Kidney epithelial cell (primary cell): ENCODE measurements around the gene MTMR3. TPM values are rescaled to one million over a fixed set of nuclear protein-coding genes. Genes with fewer than 3 reads are reported as not detected.

ENCODE experiments used
- DNase-seq: peaks from one replicate; pipeline ENCODE4 v3.0.0-alpha.2; 2010; ENCODE audit warnings: low read depth
- H3K27me3 ChIP-seq: 2 replicates; pipeline ENCODE4 v1.6.0; 2011; ENCODE audit warnings: low read length; ENCODE audit not compliant: control insufficient read depth, insufficient read depth
- H3K36me3 ChIP-seq: 2 replicates; pipeline ENCODE4 v1.5.1; 2011; ENCODE audit warnings: low read length; ENCODE audit not compliant: control insufficient read depth, insufficient read depth
- H3K4me3 ChIP-seq: 2 replicates; pipeline ENCODE4 v1.5.1; 2011; ENCODE audit warnings: low read depth, mild to moderate bottlenecking, control low read depth, low read length
- CTCF ChIP-seq: IDR thresholded peaks from 2 replicates; pipeline ENCODE4 v1.5.1; 2011; ENCODE audit warnings: mild to moderate bottlenecking, moderate library complexity, low read length, control low read depth, inconsistent platforms; ENCODE audit not compliant: insufficient read depth, poor library complexity, severe bottlenecking
- total RNA-seq: library from RNA; depleted of rRNA; stranded (reverse); fragments of >200 nt; gene quantifications from 2 replicates; pipeline ENCODE4 v1.2.3, GENCODE V29; 2015

MTMR3 gene
- total RNA-seq, 1 donor from 2014 or later, result 31.9 TPM

DNA sequence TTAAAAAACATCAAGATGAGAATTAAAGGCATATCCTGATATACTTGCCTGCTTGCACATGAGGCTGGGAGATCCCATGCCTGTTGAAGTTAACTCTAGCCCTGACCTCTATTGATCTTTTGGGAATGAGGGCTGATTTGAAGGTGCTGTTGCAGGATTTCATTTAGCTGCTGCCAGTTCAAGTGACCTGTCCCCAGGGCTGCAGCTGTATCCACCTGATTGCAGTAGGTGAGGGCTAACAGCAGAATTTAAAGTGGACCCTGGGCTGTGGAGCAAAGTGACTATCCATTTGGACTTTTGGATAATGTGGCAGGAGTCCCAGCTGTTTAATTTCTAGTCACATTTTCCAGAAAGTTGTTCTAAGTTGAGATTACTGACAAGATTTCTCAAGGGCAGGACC is 146.5 kb downstream of the MTMR3 start:
- H3K36me3 ChIP-seq, result peaks cover 5% of the 10 kb centered on the region
- no peaks in the 10 kb centered on the region for H3K27me3 ChIP-seq
- no peak for DNase-seq
- no peak overlapping the region for H3K4me3 ChIP-seq
- no peak for TF ChIP-seq CTCF

DNA sequence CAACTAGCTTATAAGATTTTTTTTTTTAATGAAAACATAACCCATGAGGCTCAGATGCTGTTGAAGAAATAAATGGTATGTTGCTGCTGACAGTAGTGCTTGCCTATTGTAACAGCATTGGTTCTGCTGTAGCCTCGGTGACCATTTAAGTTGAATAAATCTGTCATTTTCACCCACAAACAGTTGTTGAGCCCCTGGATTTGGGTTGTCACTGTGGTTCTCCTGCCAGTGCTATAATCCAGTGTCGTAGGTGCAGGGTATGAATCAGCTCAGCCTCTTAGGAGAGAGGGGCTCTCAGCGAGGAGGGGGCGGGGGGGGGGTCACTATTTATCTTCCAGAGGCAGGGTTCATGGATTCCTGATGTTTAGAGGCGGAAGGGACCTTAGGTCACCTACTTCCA is 147.4 kb downstream of the MTMR3 start:
- no peak for TF ChIP-seq CTCF
- no peak for DNase-seq
- peaks cover 2% of the 10 kb centered on the region for H3K36me3 ChIP-seq
- H3K27me3 ChIP-seq, result no peaks in the 10 kb centered on the region
- no peak overlapping the region for H3K4me3 ChIP-seq

DNA sequence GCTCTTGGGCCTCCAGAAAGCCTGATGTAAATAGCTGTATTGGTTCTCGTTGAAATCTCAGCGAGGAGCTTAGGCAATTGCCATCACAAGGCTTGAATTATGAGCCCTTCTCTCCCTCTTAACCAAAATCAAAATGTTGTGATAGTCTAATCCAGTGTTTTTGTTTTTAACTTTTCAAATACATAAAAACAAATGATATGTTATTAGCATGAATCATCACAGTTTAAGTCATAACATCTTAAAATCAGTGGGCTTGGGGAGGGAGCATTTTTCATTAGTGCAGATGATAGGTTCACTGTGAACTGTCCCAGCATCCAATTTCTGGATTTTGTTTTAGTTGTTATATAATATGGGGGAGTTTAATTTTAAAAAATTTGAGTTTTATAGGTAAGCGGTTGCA is 148.4 kb downstream of the MTMR3 start:
- TF ChIP-seq CTCF, result no peak
- DNase-seq, result no peak
- H3K4me3 ChIP-seq, result no peak overlapping the region
- H3K36me3 ChIP-seq, result peaks cover 2% of the 10 kb centered on the region
- H3K27me3 ChIP-seq, result no peaks in the 10 kb centered on the region

- no peak for TF ChIP-seq CTCF
- no peaks in the 10 kb centered on the region for H3K27me3 ChIP-seq
- no peak for DNase-seq
- peaks cover 2% of the 10 kb centered on the region for H3K36me3 ChIP-seq
- H3K4me3 ChIP-seq, result no peak overlapping the region
Measured at GRCh38 chr22:30031764-30032455, 148.9 kb downstream of the MTMR3 start.

GRCh38 chr22:30033137-30033536 is 150.2 kb downstream of the MTMR3 start:
- no peak for DNase-seq
- Histone ChIP-seq H3K27me3 (no peaks in the 10 kb centered on the region), H3K4me3 (no peak overlapping the region), H3K36me3 (no peaks in the 10 kb centered on the region)
- TF ChIP-seq CTCF, result no peak

DNA sequence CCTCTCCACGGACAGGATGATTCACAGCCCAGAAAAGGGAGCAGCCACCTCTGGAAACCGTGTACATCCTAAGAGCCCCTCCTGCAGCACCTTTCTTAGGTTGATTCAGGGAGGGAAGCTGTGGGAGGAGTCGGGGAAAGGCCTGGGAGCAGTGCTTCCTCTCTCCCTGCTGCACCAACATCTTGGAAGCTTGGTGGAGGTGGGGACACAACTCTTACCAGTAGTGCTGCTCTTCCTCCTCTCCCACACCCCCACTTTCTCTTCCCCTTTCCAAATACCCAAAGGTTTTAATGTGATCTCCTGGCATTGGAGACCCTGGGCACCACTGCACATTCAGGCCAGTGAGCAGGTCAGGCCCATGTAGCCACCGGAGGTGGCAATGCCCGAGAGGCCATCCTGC is 150.9 kb downstream of the MTMR3 start:
- no peak for DNase-seq
- no peak for TF ChIP-seq CTCF
- H3K36me3 ChIP-seq, result no peaks in the 10 kb centered on the region
- no peaks in the 10 kb centered on the region for H3K27me3 ChIP-seq
- H3K4me3 ChIP-seq, result no peak overlapping the region
